HepG2 (cell line): ENCODE data around the gene ZDHHC8. TPM values are rescaled to one million over a fixed set of nuclear protein-coding genes. Genes with fewer than 3 reads are reported as not detected.
A peak's percentile ranks its signal among the peaks of the same experiment; 100 is the strongest.

Source experiments
- FOSL2 ChIP-seq: sonication (generic); formaldehyde crosslinking; IDR thresholded peaks from 2 replicates; pipeline ENCODE4 v1.4.0; 2020; ENCODE audit warnings: missing genetic modification reagents
- FOXA1 ChIP-seq, 2 experiments: fragments of 450-650 bp in 1 of 2; sonication (generic) in 1 of 2; formaldehyde crosslinking in 1 of 2; IDR thresholded peaks; 2 replicates each; pipeline versions ENCODE4 v1.4.0 to v1.6.1; 2016 to 2020; ENCODE audit warnings: missing genetic modification reagents in 1 of 2
- FOXJ3 ChIP-seq: sonication (generic); formaldehyde crosslinking; IDR thresholded peaks from 2 replicates; pipeline ENCODE4 v1.4.0; 2020; ENCODE audit warnings: missing genetic modification reagents, mild to moderate bottlenecking, borderline replicate concordance
- HNF4G ChIP-seq, 2 experiments: sonication (generic) in 1 of 2; formaldehyde crosslinking in 1 of 2; IDR thresholded peaks; 2 replicates each; pipeline versions ENCODE4 v1.4.0 to v1.6.1; 2011 to 2020; ENCODE audit warnings: borderline replicate concordance in 2 of 2, low read depth in 2 of 2, mild to moderate bottlenecking in 2 of 2, low read length in 1 of 2, missing genetic modification reagents in 1 of 2, moderate library complexity in 1 of 2
- MLXIP ChIP-seq: sonication (generic); formaldehyde crosslinking; IDR thresholded peaks from 2 replicates; pipeline ENCODE4 v1.9.0; 2021; ENCODE audit warnings: missing genetic modification reagents, borderline replicate concordance
- NFE2 ChIP-seq: sonication (generic); formaldehyde crosslinking; IDR thresholded peaks from 2 replicates; pipeline ENCODE4 v1.4.0; 2020; ENCODE audit warnings: missing genetic modification reagents
- NONO ChIP-seq, 2 experiments: fragments of 450-650 bp in 1 of 2; sonication (generic) in 1 of 2; formaldehyde crosslinking in 1 of 2; IDR thresholded peaks in 1 of 2; conservative IDR thresholded peaks in 1 of 2; 2 replicates each; pipeline versions ENCODE4 v1.6.1 to v1.8.0; 2017 to 2022; ENCODE audit warnings: mild to moderate bottlenecking in 1 of 2, missing genetic modification reagents in 1 of 2, moderate library complexity in 1 of 2
- NR2C2 ChIP-seq: sonication (generic); formaldehyde crosslinking; IDR thresholded peaks from 2 replicates; pipeline ENCODE4 v1.4.0; 2020; ENCODE audit warnings: missing genetic modification reagents, mild to moderate bottlenecking, moderate library complexity, borderline replicate concordance
- SMAD9 ChIP-seq: sonication (generic); formaldehyde crosslinking; IDR thresholded peaks from 2 replicates; pipeline ENCODE4 v1.5.1; 2020; ENCODE audit warnings: mild to moderate bottlenecking, missing genetic modification reagents
- ZBTB7A ChIP-seq: sonication (generic); formaldehyde crosslinking; IDR thresholded peaks from 2 replicates; pipeline ENCODE4 v1.8.0; 2022; ENCODE audit warnings: mild to moderate bottlenecking, missing genetic modification reagents
- ZNF333 ChIP-seq: sonication (generic); formaldehyde crosslinking; IDR thresholded peaks from 2 replicates; pipeline ENCODE4 v1.4.0; 2020; ENCODE audit warnings: mild to moderate bottlenecking, missing genetic modification reagents, borderline replicate concordance
- ZNF615 ChIP-seq: sonication (generic); formaldehyde crosslinking; IDR thresholded peaks from 2 replicates; pipeline ENCODE4 v1.5.0; 2020; ENCODE audit warnings: mild to moderate bottlenecking, missing genetic modification reagents, borderline replicate concordance
- ZNF839 ChIP-seq: sonication (generic); formaldehyde crosslinking; IDR thresholded peaks from 2 replicates; pipeline ENCODE4 v1.4.0; 2020; ENCODE audit warnings: missing genetic modification reagents, mild to moderate bottlenecking, borderline replicate concordance
- ZSCAN20 ChIP-seq: sonication (generic); formaldehyde crosslinking; IDR thresholded peaks from 2 replicates; pipeline ENCODE4 v1.4.0; 2020; ENCODE audit warnings: missing genetic modification reagents, mild to moderate bottlenecking, borderline replicate concordance
- ZSCAN22 ChIP-seq: sonication (generic); formaldehyde crosslinking; IDR thresholded peaks from 2 replicates; pipeline ENCODE4 v1.4.0; 2020; ENCODE audit warnings: mild to moderate bottlenecking, missing genetic modification reagents
- polyA plus RNA-seq, 8 experiments: library from polyadenylated mRNA; depleted of rRNA in 3 of 8; stranded (reverse) in 7 of 8; unstranded in 1 of 8; fragments of >200 nt; fragmentation: Illumina TruSeq in 4 of 8; extraction: Trizol in 4 of 8; gene quantifications; 2 replicates each; pipeline versions ENCODE4 v1.2.1 to v1.2.3, GENCODE V29; 2011 to 2016; ENCODE audit warnings: low read depth in 4 of 8, missing spikeins in 1 of 8, mixed read lengths in 1 of 8; ENCODE audit not compliant: insufficient read depth in 1 of 8
- total RNA-seq, 5 experiments: library from RNA; depleted of rRNA; stranded (reverse); fragments of >200 nt; fragmentation: Illumina TruSeq; extraction: Trizol; gene quantifications; 2 replicates each; pipeline ENCODE4 v1.2.3, GENCODE V29; 2016; ENCODE audit warnings: low read depth in 1 of 5
- TF ChIP-seq, protein P1 (sequence below): sonication (generic); formaldehyde crosslinking; IDR thresholded peaks from 2 replicates; pipeline ENCODE4 v1.4.0; 2020; ENCODE audit warnings: missing genetic modification reagents, borderline replicate concordance
- TF ChIP-seq, protein P2 (sequence below): sonication (generic); formaldehyde crosslinking; IDR thresholded peaks from 2 replicates; pipeline ENCODE4 v1.9.0; 2022; ENCODE audit warnings: missing genetic modification reagents, mild to moderate bottlenecking, borderline replicate concordance
- TF ChIP-seq, protein P3 (sequence below): sonication (generic); formaldehyde crosslinking; IDR thresholded peaks from 2 replicates; pipeline ENCODE4 v1.5.0; 2020; ENCODE audit warnings: missing genetic modification reagents, mild to moderate bottlenecking, borderline replicate concordance
- TF ChIP-seq, protein P4 (sequence below): conservative IDR thresholded peaks from 2 replicates; pipeline ENCODE4 v1.6.1; 2018; ENCODE audit warnings: missing genetic modification reagents

ZDHHC8 gene
- total and polyA plus RNA-seq, 2 of the 13 experiments (the other 11 are each of a cell fraction or from before 2014, with no cell fraction given), result 7.5 to 21.3 TPM

DNA sequence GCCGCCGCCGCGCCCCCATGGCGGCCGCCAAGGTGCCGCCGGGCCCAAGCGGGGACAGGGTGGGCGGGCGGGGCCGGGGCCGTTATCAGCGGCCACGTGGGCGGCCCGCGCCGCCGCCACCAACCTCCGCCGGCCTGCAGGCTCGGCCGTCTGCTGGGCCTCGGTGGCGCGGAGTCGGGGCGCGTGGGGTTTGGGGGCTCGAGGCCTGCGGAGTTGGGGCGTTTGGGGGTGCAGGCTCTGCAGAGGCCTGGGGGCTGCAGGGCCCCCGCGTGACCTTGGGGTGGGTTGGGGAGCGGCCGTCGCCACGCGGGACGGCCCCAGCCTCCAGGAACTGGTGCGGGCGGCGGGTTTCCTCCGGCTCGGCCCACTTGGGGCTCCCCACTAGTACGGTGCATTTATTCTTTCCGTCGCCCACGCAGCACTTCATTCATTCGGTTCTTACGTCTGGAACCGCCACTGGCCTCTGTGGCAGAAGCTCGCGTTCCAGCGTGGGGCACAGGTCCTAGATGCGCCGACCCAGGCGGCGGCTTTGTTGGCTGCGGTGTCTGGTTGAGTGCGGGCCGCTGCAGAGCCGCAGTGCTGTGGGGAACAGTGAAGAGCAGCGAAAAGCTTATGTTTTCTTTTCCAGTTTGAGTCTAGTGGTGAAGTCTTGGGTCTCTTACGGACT, 13.8 kb upstream of the ZDHHC8 start (continued):
- TF ChIP-seq, protein P1, sequence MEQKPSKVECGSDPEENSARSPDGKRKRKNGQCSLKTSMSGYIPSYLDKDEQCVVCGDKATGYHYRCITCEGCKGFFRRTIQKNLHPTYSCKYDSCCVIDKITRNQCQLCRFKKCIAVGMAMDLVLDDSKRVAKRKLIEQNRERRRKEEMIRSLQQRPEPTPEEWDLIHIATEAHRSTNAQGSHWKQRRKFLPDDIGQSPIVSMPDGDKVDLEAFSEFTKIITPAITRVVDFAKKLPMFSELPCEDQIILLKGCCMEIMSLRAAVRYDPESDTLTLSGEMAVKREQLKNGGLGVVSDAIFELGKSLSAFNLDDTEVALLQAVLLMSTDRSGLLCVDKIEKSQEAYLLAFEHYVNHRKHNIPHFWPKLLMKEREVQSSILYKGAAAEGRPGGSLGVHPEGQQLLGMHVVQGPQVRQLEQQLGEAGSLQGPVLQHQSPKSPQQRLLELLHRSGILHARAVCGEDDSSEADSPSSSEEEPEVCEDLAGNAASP, result no peak
- TF ChIP-seq FOXA1 (IDR thresholded peaks at IDR 0.05) (no peak), FOXA1 (CRISPR knock-in tag; IDR thresholded peaks at IDR 0.05) (no peak), NR2C2 (peak; percentile 20; the same call in 1 of the 2 replicates), ZBTB7A (CRISPR knock-in tag) (peak; percentile 54; the same call in 1 of the 2 replicates), ZNF839 (CRISPR knock-in tag) (no peak), HNF4G (IDR thresholded peaks at IDR 0.05; ENCODE audit: borderline replicate concordance, low read depth, low read length) (no peak), HNF4G (CRISPR knock-in tag; IDR thresholded peaks at IDR 0.05; ENCODE audit: borderline replicate concordance, low read depth) (no peak), ZSCAN20 (no peak), SMAD9 (0 out of 2 replicates have a peak, but pooled peaks have one; percentile 66), NFE2 (CRISPR knock-in tag) (no peak), MLXIP (CRISPR knock-in tag) (no peak), FOSL2 (0 out of 2 replicates have a peak, but pooled peaks have one; percentile 11), NONO (IDR thresholded peaks at IDR 0.05) (no peak), NONO (CRISPR knock-in tag; conservative IDR thresholded peaks at IDR 0.05) (no peak), ZNF333 (CRISPR knock-in tag) (no peak), FOXJ3 (CRISPR knock-in tag) (no peak), ZNF615 (CRISPR knock-in tag) (0 out of 2 replicates have a peak, but pooled peaks have one; percentile 48), ZSCAN22 (CRISPR knock-in tag) (no peak)
- TF ChIP-seq, protein P2, sequence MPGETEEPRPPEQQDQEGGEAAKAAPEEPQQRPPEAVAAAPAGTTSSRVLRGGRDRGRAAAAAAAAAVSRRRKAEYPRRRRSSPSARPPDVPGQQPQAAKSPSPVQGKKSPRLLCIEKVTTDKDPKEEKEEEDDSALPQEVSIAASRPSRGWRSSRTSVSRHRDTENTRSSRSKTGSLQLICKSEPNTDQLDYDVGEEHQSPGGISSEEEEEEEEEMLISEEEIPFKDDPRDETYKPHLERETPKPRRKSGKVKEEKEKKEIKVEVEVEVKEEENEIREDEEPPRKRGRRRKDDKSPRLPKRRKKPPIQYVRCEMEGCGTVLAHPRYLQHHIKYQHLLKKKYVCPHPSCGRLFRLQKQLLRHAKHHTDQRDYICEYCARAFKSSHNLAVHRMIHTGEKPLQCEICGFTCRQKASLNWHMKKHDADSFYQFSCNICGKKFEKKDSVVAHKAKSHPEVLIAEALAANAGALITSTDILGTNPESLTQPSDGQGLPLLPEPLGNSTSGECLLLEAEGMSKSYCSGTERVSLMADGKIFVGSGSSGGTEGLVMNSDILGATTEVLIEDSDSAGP (CRISPR knock-in tag), result no peak
- TF ChIP-seq, protein P3, sequence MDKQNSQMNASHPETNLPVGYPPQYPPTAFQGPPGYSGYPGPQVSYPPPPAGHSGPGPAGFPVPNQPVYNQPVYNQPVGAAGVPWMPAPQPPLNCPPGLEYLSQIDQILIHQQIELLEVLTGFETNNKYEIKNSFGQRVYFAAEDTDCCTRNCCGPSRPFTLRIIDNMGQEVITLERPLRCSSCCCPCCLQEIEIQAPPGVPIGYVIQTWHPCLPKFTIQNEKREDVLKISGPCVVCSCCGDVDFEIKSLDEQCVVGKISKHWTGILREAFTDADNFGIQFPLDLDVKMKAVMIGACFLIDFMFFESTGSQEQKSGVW (CRISPR knock-in tag), result peak; percentile 51; the same call in 1 of the 2 replicates
- TF ChIP-seq, protein P4, sequence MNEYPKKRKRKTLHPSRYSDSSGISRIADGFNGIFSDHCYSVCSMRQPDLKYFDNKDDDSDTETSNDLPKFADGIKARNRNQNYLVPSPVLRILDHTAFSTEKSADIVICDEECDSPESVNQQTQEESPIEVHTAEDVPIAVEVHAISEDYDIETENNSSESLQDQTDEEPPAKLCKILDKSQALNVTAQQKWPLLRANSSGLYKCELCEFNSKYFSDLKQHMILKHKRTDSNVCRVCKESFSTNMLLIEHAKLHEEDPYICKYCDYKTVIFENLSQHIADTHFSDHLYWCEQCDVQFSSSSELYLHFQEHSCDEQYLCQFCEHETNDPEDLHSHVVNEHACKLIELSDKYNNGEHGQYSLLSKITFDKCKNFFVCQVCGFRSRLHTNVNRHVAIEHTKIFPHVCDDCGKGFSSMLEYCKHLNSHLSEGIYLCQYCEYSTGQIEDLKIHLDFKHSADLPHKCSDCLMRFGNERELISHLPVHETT, result no peak
